ENCODE measurements around the gene KLHL12. TPM values are rescaled to one million over a fixed set of nuclear protein-coding genes. Genes with fewer than 3 reads are reported as not detected.
A peak's percentile ranks its signal among the peaks of the same experiment; 100 is the strongest.

Gene KLHL12
- total and polyA plus RNA-seq, 2 of the 8 experiments (the other 6 are each of a cell fraction or from before 2014, with no cell fraction given), result 27.2 to 33.3 TPM

GRCh38 chr1:202926581-202927491, at the start of gene KLHL12 (continued):
- TF ChIP-seq HDAC6 (IDR thresholded peaks at IDR 0.05; ENCODE audit: low read depth, low read length), result no peak
- no peak for TF ChIP-seq RFX5 (IDR thresholded peaks at IDR 0.05; ENCODE audit: borderline replicate concordance, low read depth, low read length)
- no peak for TF ChIP-seq POU5F1 (IDR thresholded peaks at IDR 0.05; ENCODE audit: low read depth, low read length)
- peak; percentile 80 for TF ChIP-seq TBP (IDR thresholded peaks at IDR 0.05; ENCODE audit: low read depth, low read length)
- peak; percentile 44 to 59; a peak in 2 of 3 replicates for TF ChIP-seq EP300 (IDR thresholded peaks at IDR 0.05; ENCODE audit: borderline replicate concordance in 1 of 2, low read depth in 2 of 2, low read length in 2 of 2)
- TF ChIP-seq SAP30 (IDR thresholded peaks at IDR 0.05; ENCODE audit: insufficient read depth, insufficient replicate concordance, low read length), result peak; percentile 86
- TF ChIP-seq CHD2 (IDR thresholded peaks at IDR 0.05; ENCODE audit: low read length), result peak; percentile 42; the same call in 1 of the 2 replicates
- TF ChIP-seq CHD7 (IDR thresholded peaks at IDR 0.05; ENCODE audit: insufficient replicate concordance, low read length), result no peak
